ENCODE results near the gene SETD7. TPM values are rescaled to one million over a fixed set of nuclear protein-coding genes. Genes with fewer than 3 reads are reported as not detected.
"Not testable (repeated sequence)": the region's sequence is repeated elsewhere in the genome, so short reads cannot be mapped to it uniquely, and the experiment has no call there.

The SETD7 gene
- total RNA-seq, 1 experiment from 2014 or later, result 29.6 TPM

DNA sequence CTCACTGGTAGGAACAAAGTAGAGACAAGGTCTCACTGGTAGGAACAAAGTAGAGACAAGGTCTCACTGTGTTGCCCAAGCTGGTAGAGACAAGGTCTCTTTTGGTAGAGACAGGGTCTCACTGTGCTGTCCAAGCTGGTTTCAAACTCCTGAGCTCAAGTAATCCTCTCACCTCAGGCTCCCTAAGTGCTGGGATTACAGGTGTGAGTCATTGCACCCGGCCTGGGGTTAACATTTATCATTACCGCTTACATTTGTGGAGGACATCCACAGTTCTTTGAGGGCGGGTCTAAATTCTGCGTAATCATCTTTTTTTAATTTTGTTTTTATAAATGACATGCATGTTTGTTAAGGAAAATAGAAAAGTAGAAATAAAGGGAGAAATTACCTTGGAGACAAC is 90.1 kb downstream of the SETD7 start:
- Histone ChIP-seq H4K20me1 (ENCODE audit: low read length) (no peaks in the 10 kb centered on the region), H3K27ac (ENCODE audit: low read length) (no peak overlapping the region), H3K4me2 (ENCODE audit: low read length) (no peak overlapping the region), H3K27me3 (ENCODE audit: low read length) (no peaks in the 10 kb centered on the region), H3K79me2 (ENCODE audit: low read length) (peaks cover 35% of the 10 kb centered on the region), H3K9me2 (replicated peaks; ENCODE audit: low read length) (no peaks in the 10 kb centered on the region), H3K4me1 (ENCODE audit: insufficient read depth, low read length) (no peaks in the 10 kb centered on the region), H3K9me3 (ENCODE audit: low read length) (no peaks in the 10 kb centered on the region), H3K4me3 (ENCODE audit: low read length) (no peak overlapping the region), H2AFZ (ENCODE audit: low read length) (no peak overlapping the region), H3F3A (ENCODE audit: low read length, unreplicated experiment) (no peaks in the 10 kb centered on the region), H3K36me3 (ENCODE audit: low read depth, low read length) (no peaks in the 10 kb centered on the region), H3K9ac (ENCODE audit: low read length) (no peak overlapping the region)
- DNase-seq (no peak), ATAC-seq (no peak)
- BruUV-seq (replicated peaks), result no TSS peak
- no peak for TF ChIP-seq EZH2 (IDR thresholded peaks at IDR 0.05; ENCODE audit: low read length, unreplicated experiment)
- TF ChIP-seq, protein P1, sequence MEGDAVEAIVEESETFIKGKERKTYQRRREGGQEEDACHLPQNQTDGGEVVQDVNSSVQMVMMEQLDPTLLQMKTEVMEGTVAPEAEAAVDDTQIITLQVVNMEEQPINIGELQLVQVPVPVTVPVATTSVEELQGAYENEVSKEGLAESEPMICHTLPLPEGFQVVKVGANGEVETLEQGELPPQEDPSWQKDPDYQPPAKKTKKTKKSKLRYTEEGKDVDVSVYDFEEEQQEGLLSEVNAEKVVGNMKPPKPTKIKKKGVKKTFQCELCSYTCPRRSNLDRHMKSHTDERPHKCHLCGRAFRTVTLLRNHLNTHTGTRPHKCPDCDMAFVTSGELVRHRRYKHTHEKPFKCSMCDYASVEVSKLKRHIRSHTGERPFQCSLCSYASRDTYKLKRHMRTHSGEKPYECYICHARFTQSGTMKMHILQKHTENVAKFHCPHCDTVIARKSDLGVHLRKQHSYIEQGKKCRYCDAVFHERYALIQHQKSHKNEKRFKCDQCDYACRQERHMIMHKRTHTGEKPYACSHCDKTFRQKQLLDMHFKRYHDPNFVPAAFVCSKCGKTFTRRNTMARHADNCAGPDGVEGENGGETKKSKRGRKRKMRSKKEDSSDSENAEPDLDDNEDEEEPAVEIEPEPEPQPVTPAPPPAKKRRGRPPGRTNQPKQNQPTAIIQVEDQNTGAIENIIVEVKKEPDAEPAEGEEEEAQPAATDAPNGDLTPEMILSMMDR (conservative IDR thresholded peaks at IDR 0.05; ENCODE audit: low read depth, low read length), result no peak
- no peak for TF ChIP-seq EZH2phosphoT487 (IDR thresholded peaks at IDR 0.05; ENCODE audit: borderline replicate concordance, low read length)
- intact Hi-C loops (cut with micrococcal nuclease), result no loop called here
- CTCF ChIA-PET, result no interaction called here
- POLR2A ChIA-PET (ENCODE audit: unreplicated experiment), result no interaction called here

DNA sequence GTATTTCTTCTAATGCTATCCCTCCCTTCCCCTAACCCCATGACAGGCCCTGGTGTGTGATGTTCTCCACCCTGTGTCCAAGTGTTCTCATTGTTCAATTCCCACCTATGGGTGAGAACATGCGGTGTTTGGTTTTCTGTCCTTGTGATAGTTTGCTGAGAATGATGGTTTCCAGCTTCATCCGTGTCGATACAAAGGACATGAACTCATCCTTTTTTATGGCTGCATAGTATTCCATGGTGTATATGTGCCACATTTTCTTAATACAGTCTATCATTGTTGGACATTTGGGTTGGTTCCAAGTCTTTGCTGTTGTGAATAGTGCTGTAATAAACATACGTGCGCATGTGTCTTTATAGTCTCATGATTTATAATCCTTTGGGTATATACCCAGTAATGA is 91.5 kb downstream of the SETD7 start:
- H3K4me3 ChIP-seq (ENCODE audit: low read length); ATAC-seq; H3F3A ChIP-seq (ENCODE audit: low read length, unreplicated experiment); BruUV-seq (replicated peaks); intact Hi-C loops (cut with micrococcal nuclease); H3K4me2 ChIP-seq (ENCODE audit: low read length); DNase-seq; H2AFZ ChIP-seq (ENCODE audit: low read length); H3K27ac ChIP-seq (ENCODE audit: low read length); H3K9me3 ChIP-seq (ENCODE audit: low read length); POLR2A ChIA-PET (ENCODE audit: unreplicated experiment); CTCF ChIA-PET; H4K20me1 ChIP-seq (ENCODE audit: low read length); H3K4me1 ChIP-seq (ENCODE audit: insufficient read depth, low read length); H3K36me3 ChIP-seq (ENCODE audit: low read depth, low read length); H3K9ac ChIP-seq (ENCODE audit: low read length); H3K9me2 ChIP-seq (replicated peaks; ENCODE audit: low read length); H3K27me3 ChIP-seq (ENCODE audit: low read length): not testable (repeated sequence)
- peaks cover 38% of the 10 kb centered on the region for H3K79me2 ChIP-seq (ENCODE audit: low read length)

DNA sequence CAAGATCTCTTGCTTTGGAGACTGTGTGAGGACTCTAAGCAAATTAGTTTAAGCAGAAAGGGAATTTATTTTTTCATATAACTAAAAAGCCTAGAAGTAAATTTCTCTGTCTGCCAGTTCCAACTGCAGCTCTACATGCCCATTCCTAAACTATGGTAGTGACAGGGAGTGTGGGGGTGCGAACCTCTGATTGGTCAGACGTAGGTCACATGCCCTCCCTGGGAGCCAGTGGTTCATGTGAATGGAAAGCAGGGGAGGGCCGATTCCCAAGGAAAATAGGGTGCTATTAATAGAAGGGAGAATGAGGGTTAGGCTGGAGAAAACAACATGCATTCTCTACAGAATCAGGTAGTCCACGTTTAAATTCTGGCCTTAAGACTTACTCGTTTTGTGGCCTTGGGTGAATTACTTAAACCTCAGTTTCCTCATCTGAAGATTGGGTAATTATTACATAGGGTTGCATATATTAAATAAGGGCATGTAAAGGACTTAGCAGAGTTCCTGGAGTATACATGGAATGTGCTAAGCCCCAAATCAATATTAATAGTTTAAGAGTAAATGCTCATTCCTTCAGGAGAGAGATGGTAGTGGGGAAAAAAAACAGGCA is 94.9 kb downstream of the SETD7 start:
- H3K4me3 ChIP-seq (ENCODE audit: low read length), result no peak overlapping the region
- BruUV-seq (replicated peaks), result no TSS peak
- ATAC-seq (no peak), DNase-seq (no peak)
- H3K79me2 ChIP-seq (ENCODE audit: low read length), result peaks cover 63% of the 10 kb centered on the region
- H3F3A ChIP-seq (ENCODE audit: low read length, unreplicated experiment), result no peaks in the 10 kb centered on the region
- no peaks in the 10 kb centered on the region for H3K9me3 ChIP-seq (ENCODE audit: low read length)
- no peaks in the 10 kb centered on the region for H3K27me3 ChIP-seq (ENCODE audit: low read length)
- no peaks in the 10 kb centered on the region for H4K20me1 ChIP-seq (ENCODE audit: low read length)
- CTCF ChIA-PET, result no interaction called here
- peaks cover 20% of the 10 kb centered on the region for H3K4me1 ChIP-seq (ENCODE audit: insufficient read depth, low read length)
- POLR2A ChIA-PET (ENCODE audit: unreplicated experiment), result interaction anchor here (0.6 kb wide), 1 partner anchor 148 kb away, joined by 6 read pairs; no protein-coding TSS in a partner anchor
- H3K27ac ChIP-seq (ENCODE audit: low read length), result no peak overlapping the region
- H3K9me2 ChIP-seq (replicated peaks; ENCODE audit: low read length), result no peaks in the 10 kb centered on the region
- no peak overlapping the region for H3K9ac ChIP-seq (ENCODE audit: low read length)
- TF ChIP-seq, protein P1 (conservative IDR thresholded peaks at IDR 0.05; ENCODE audit: low read depth, low read length), result no peak
- TF ChIP-seq EZH2phosphoT487 (IDR thresholded peaks at IDR 0.05; ENCODE audit: borderline replicate concordance, low read length) (no peak), EZH2 (IDR thresholded peaks at IDR 0.05; ENCODE audit: low read length, unreplicated experiment) (no peak)
- intact Hi-C loops (cut with micrococcal nuclease), result no loop called here
- no peak overlapping the region for H3K4me2 ChIP-seq (ENCODE audit: low read length)
- H2AFZ ChIP-seq (ENCODE audit: low read length), result no peak overlapping the region
- no peaks in the 10 kb centered on the region for H3K36me3 ChIP-seq (ENCODE audit: low read depth, low read length)

Measured in PC-3 (cell line).